ENCODE measurements around the gene ATP6V0E1. TPM values are rescaled to one million over a fixed set of nuclear protein-coding genes. Genes with fewer than 3 reads are reported as not detected.
"Not testable (repeated sequence)": the region's sequence is repeated elsewhere in the genome, so short reads cannot be mapped to it uniquely, and the experiment has no call there.

Gene ATP6V0E1
- total RNA-seq, 4 donors from 2014 or later, result 57.8 to 132 (median 97.2) TPM

DNA sequence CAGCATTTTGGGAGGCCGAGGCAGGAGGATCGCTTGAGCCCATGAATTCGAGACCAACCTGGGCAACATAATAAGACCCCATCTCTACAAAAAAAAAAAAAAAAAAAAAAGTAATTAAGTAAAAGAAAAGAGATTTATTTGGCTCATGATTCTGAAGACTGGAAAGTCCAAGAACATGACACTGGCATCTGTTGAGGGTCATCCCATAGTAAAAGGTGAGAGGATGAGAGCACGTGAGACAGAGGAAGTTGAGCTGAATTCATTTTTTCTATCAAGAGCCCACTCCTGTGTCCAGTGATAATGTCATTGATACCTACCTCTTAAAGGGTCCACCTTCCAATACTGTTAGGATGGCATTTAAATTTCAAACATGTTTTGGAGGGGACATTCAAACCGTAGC, 92.4 kb downstream of the ATP6V0E1 start:
- no peaks in the 10 kb centered on the region for H3K9me3 ChIP-seq
- H3K4me3 ChIP-seq, result no peak overlapping the region
- intact Hi-C loops (cut with DNase I), result no loop called here
- TF ChIP-seq CTCF (IDR thresholded peaks at IDR 0.05), result no peak
- no peak for TF ChIP-seq POLR2A (IDR thresholded peaks at IDR 0.05)
- peaks cover 7 to 47% (median 7%) of the 10 kb centered on the region in 3 donors for H3K4me1 ChIP-seq
- peaks cover 0 to 7% (median 0%) of the 10 kb centered on the region in 3 donors for H3K36me3 ChIP-seq
- no peak for DNase-seq
- no peak overlapping the region for H3K27ac ChIP-seq
- no peaks in the 10 kb centered on the region for H3K27me3 ChIP-seq
- 88 to 95% methylated on average over 4 to 5 of the region's 5 CpGs for WGBS, 2 donors

DNA sequence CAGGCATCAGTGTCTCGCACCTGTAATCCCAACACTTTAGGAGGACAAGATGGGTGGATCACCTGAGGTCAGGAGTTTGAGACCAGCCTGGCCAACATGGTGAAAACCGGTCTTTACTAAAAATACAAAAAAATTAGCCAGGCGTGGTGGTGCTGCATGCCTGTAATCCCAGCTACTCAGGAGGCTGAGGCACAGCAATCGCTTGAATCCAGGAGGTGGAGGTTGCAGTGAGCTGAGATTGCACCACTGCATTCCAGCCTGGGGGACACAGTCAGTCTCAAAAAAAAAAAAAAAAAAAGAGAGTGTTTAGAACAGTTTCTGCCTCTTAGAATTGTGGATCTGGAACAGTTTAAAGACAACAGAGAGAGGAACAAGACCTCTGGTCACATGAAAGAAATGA, 92.9 kb downstream of the ATP6V0E1 start:
- H3K9me3 ChIP-seq; H3K27ac ChIP-seq; DNase-seq; intact Hi-C loops (cut with DNase I); H3K4me3 ChIP-seq; H3K27me3 ChIP-seq: not testable (repeated sequence)
- 85 to 87% methylated on average over 4 of the region's 4 CpGs for WGBS, 2 donors
- H3K36me3 ChIP-seq, result peaks cover 0 to 12% (median 0%) of the 10 kb centered on the region in 3 donors
- peaks cover 7 to 44% (median 7%) of the 10 kb centered on the region in 3 donors for H3K4me1 ChIP-seq

DNA sequence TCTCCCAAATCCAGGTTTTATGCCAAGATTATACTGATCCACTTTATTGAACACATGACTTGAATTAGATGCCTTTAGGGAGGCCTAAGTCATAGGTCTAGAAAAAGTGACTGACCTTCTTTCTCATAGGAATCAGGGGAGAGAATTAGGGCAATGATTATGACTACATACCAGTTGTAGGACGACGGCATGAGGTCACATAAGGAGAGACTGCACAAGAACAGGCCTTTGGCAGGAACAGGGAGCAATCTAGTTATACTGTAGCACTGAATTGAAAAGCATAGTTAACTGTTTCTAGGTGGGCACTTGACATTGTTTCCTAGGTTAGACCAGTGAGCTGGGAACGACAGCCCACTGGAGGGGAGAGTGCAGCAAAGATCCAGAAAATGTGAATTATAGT, 95.3 kb downstream of the ATP6V0E1 start:
- TF ChIP-seq POLR2A (IDR thresholded peaks at IDR 0.05) (no peak), CTCF (IDR thresholded peaks at IDR 0.05) (no peak)
- H3K9me3 ChIP-seq, result no peaks in the 10 kb centered on the region
- H3K36me3 ChIP-seq, result peaks cover 0 to 27% (median 0%) of the 10 kb centered on the region in 3 donors
- no peak overlapping the region for H3K4me3 ChIP-seq
- WGBS, 2 donors, result 72 to 85% methylated on average over 3 of the region's 3 CpGs
- intact Hi-C loops (cut with DNase I), result no loop called here
- no peak overlapping the region for H3K27ac ChIP-seq
- no peak for DNase-seq
- H3K27me3 ChIP-seq, result no peaks in the 10 kb centered on the region
- peaks cover 7 to 29% (median 7%) of the 10 kb centered on the region in 3 donors for H3K4me1 ChIP-seq

Small RNAs within 50 kb of the gene (small RNA-seq; reads per million reads assigned to genes)
- gene RF00019 (0 reads per million in 4 donors), gene SNORA74B (16.7 to 22.7 (median 20.3) reads per million in 4 donors)

Other genes with a start within 250 kb of the ATP6V0E1 start
- gene DUSP1, start 212.6 kb upstream of the ATP6V0E1 start, total RNA-seq, result 100 to 1,000 TPM; 222 to 415 (median 252) TPM
- 10 to 100 TPM; 50.9 to 83.0 (median 65.5) TPM for gene ERGIC1, start 149.5 kb upstream of the ATP6V0E1 start, total RNA-seq
- gene RPL26L1, start 24.3 kb upstream of the ATP6V0E1 start, total RNA-seq, result 10 to 100 TPM; 28.6 to 45.9 (median 34.8) TPM
- gene CREBRF, start 72.6 kb downstream of the ATP6V0E1 start, total RNA-seq, result 10 to 100 TPM in 1 of 4 donors, 1 to 10 TPM in 3; 2.7 to 28.4 (median 7.9) TPM
- gene BNIP1, start 160.8 kb downstream of the ATP6V0E1 start, total RNA-seq, result 10 to 100 TPM in 3 of 4 donors, 1 to 10 TPM in 1; 5.2 to 12.4 (median 11.2) TPM